Dedifferentiated amniotic fluid mesenchymal stem cell (primary cell): Measurements from ENCODE around the gene PKP2.

ENCODE experiments used
- DNase-seq: peaks from one replicate; pipeline ENCODE4 v3.0.0-alpha.2; 2016; ENCODE audit errors: extremely low spot score

The PKP2 gene

GRCh38 chr12:32755654-32756475 lies 140.7 kb downstream of the PKP2 start, which contains the start of gene YARS2:
TSS of gene YARS2 (minus strand) at chr12:32755897. CDS start at chr12:32755874, 23 bp downstream.
- peak; percentile 99 for DNase-seq

- DNase-seq, result peak; percentile 54
These were observed 141.4 kb downstream of the PKP2 start for GRCh38 chr12:32755051-32755653.

- DNase-seq, result no peak
These were observed 142.5 kb downstream of the PKP2 start for GRCh38 chr12:32754111-32754510.

- DNase-seq, result no peak
These were observed 143.0 kb downstream of the PKP2 start for GRCh38 chr12:32753605-32754004.

- no peak for DNase-seq
These were observed 153.3 kb downstream of the PKP2 start for GRCh38 chr12:32743264-32743663.

- no peak for DNase-seq
These were observed 154.4 kb downstream of the PKP2 start for GRCh38 chr12:32742133-32742532.
